Spinal cord (tissue), 10 donors: ENCODE measurements around the gene KLHL29. TPM values are rescaled to one million over a fixed set of nuclear protein-coding genes. Genes with fewer than 3 reads are reported as not detected.

Experiments
- DNase-seq, 6 donors: peaks; one replicate each; pipeline versions ENCODE4 v3.0.0 to v3.0.0-alpha.2; 2013 to 2015; ENCODE audit warnings: low spot score in 6 of 6, low read depth in 4 of 6
- H3K27ac ChIP-seq: one replicate; pipeline ENCODE4 v1.5.1; 2013; ENCODE audit warnings: low read depth, low read length, control low read depth
- H3K27me3 ChIP-seq: one replicate; pipeline ENCODE4 v1.6.1; 2013; ENCODE audit warnings: low read length; ENCODE audit not compliant: control insufficient read depth, insufficient read depth
- H3K36me3 ChIP-seq: one replicate; pipeline ENCODE4 v1.6.1; 2013; ENCODE audit warnings: low read length; ENCODE audit not compliant: control insufficient read depth, insufficient read depth
- H3K4me1 ChIP-seq: one replicate; pipeline ENCODE4 v1.6.1; 2013; ENCODE audit warnings: low read length; ENCODE audit not compliant: control insufficient read depth, insufficient read depth
- H3K4me3 ChIP-seq: one replicate; pipeline ENCODE4 v1.5.1; 2013; ENCODE audit warnings: low read depth, low read length, control low read depth
- H3K9me3 ChIP-seq: one replicate; pipeline ENCODE4 v1.6.1; 2013; ENCODE audit warnings: low read length; ENCODE audit not compliant: control insufficient read depth, insufficient read depth
- WGBS: methylation state at CpG from one replicate; pipeline ENCODE4 v1.1.5; 2013; ENCODE audit warnings: missing lambda C conversion rate; ENCODE audit not compliant: insufficient coverage; 5-methylcytosine and 5-hydroxymethylcytosine counted together
- polyA plus RNA-seq, 2 donors: library from polyadenylated mRNA; unstranded; fragments of 120-200 nt; gene quantifications; one replicate each; pipeline ENCODE4 v1.2.1, GENCODE V29; 2013; ENCODE audit not compliant: insufficient read length in 2 of 2
- total RNA-seq, 2 donors: library from RNA; depleted of rRNA in 1 of 2; stranded (reverse); fragments of 120-200 nt in 1 of 2; fragments of >200 nt in 1 of 2; gene quantifications; one replicate each; pipeline versions ENCODE4 v1.2.3 to v1.2.4, GENCODE V29; 2013 to 2014
- donor health status: healthy.

Gene KLHL29
- total and polyA plus RNA-seq, 4 donors = 8.7 to 19.4 (median 14.0) TPM

DNA sequence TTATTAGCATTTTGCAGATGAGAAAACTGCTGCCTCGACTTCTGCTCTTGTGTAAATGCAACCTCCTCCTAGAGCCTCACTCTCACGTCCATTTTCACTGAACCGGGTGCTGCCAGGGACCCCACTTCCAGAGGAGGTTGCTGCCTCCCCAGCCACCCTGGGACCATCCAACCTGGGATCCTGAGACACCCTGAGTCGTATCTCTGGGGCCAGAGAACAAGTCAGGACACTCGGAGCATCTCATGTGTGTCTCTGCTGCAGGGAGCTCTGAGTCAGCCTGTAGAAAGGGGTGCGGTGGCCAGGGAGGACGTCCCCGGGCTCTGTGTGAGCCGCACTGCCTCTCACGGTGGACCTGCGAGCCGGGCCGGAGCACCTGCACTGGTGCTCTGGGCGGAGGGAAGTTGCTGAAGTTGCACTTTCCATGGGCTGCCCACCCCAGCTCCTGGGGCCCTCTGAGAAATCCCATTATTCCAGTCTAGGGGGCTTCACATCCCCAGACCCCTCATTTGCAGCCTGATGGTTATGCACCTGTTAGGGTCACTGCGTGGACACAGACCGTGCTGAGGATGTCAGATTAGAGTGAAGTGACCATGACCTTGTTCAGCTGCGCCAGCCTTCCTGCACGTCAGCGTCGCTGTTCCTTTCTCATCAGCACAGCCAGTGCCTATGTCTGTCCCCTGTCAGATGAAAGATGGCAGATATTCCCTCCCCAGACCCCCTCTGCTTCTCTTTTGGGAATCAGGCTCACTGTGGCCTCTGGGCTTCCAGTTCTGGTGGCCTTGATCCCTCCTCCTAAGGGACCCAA is 230.4 kb downstream of the KLHL29 start:
- Histone ChIP-seq H3K9me3 (peaks cover 2% of the 10 kb centered on the region), H3K4me3 (no peak overlapping the region), H3K27ac (no peak overlapping the region), H3K27me3 (no peaks in the 10 kb centered on the region), H3K36me3 (peaks cover 3% of the 10 kb centered on the region), H3K4me1 (peaks cover 56% of the 10 kb centered on the region)
- DNase-seq = no peak
- 91% methylated on average over 17 of the region's 20 CpGs for WGBS

DNA sequence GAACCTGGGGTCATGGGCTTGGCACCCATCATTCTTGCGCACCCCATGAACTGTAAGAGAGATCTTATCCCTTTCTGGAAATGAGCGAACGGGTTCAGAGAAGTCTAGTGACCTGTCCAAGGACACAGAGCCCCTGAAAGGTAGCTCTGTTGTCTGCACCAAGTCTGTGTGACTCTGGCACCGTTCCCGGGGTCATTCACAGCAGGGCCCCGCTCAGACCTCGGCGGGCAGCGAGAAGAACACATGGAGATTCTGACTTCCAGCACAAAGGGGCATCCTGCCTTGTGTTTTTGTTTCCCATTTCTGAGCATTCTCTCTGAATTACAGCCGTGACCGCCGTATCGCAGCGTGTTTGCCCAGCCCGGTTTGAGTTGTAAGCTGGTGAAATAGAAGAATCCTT is 231.7 kb downstream of the KLHL29 start:
- DNase-seq = peak in 1 of 6 donors; percentile 34

DNA sequence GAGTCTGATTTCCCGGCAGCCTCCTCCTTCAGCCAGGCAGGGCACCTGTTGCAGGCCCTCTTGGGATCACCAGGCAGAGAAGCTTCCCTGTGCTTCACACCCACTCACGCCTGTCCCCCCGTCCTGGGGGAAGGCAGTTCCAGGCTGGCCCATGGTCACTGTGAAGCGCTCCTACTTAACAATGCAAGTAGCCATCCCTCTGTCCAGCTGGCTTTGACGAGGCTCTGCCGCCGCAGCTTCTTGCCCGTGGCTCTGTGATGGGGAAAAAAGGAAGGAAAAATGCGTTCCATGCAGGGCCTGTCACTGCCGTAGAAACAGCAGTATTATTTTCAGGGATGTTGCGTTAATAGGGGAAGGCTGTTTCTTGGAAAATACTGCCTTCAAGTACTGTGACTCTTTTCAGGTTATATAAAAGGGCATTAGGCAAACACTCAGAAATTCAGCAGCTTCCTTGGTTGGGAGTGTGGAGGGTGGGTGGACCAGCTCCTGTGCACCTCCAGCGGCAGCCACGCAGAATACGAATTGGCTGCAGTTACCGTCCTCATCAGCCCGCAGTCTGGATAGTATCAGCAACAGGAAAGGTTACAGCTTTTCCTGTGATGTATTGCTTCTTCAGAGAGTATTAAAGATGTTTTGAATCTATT is 232.3 kb downstream of the KLHL29 start:
- peaks cover 72% of the 10 kb centered on the region for H3K4me1 ChIP-seq

More for the DNA sequence above, 231.7 kb downstream of the KLHL29 start:
- Histone ChIP-seq H3K9me3 (peaks cover 2% of the 10 kb centered on the region), H3K36me3 (peaks cover 8% of the 10 kb centered on the region), H3K27ac (no peak overlapping the region), H3K4me1 (peaks cover 68% of the 10 kb centered on the region), H3K27me3 (no peaks in the 10 kb centered on the region), H3K4me3 (no peak overlapping the region)
- WGBS = 35% methylated on average over 9 of the region's 15 CpGs

DNA sequence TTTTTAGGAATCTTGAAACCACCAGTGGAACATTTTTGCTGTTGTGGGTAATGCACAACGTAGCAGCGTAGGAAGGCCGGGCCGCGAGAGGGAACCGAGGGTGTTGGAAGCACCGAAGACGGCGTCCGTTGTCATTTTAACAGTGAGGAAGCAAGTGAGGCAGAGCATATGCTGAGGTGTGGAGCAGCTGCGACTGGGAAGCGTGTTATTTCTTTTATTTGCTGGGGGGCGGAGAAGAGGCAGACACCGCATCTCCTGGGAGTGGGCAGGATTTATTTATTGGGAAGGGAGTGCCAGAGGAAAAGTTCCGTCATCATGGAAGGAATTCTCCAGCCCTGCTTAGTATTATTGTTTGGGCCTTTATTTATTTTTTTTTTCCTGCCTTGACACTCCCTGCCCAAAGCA is 232.8 kb downstream of the KLHL29 start:
- H3K4me3 ChIP-seq = no peak overlapping the region
- no peaks in the 10 kb centered on the region for H3K27me3 ChIP-seq
- H3K9me3 ChIP-seq = no peaks in the 10 kb centered on the region
- peak in 1 of 6 donors; percentile 64 for DNase-seq
- peaks cover 76% of the 10 kb centered on the region for H3K4me1 ChIP-seq
- peak overlapping the region; percentile 83 for H3K27ac ChIP-seq
- peaks cover 8% of the 10 kb centered on the region for H3K36me3 ChIP-seq
- WGBS = 53% methylated on average over 11 of the region's 15 CpGs

More for the DNA sequence above, 232.3 kb downstream of the KLHL29 start:
- Histone ChIP-seq H3K4me3 (no peak overlapping the region), H3K36me3 (peaks cover 8% of the 10 kb centered on the region), H3K9me3 (no peaks in the 10 kb centered on the region), H3K27ac (peak overlapping the region; percentile 83), H3K27me3 (no peaks in the 10 kb centered on the region)
- peak in 3 of 6 donors; percentile 54 to 94 (median 83) for DNase-seq
- WGBS = 10% methylated on average over 14 of the region's 16 CpGs

DNA sequence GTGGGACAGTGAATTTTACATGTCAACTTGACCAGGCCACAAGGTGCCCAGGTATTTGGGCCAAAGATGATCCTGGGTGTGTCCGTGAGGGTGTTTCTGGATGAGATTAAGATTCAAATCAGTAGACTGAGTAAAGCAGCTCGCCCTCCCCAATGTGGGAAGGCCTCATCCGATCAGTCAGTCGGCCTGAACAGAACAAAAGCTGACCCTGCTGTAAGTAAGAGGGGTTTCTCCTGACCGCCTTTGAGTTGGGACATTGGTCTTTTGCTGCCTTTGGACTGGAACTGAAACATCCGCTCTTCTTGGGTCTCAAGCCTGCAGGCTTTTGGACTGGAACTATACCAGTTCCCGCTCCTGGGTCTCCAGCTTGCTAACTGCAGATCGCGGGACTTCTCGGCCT is 233.3 kb downstream of the KLHL29 start:
- H3K36me3 ChIP-seq = peaks cover 8% of the 10 kb centered on the region
- H3K4me3 ChIP-seq = no peak overlapping the region
- H3K9me3 ChIP-seq = no peaks in the 10 kb centered on the region
- peaks cover 80% of the 10 kb centered on the region for H3K4me1 ChIP-seq
- no peaks in the 10 kb centered on the region for H3K27me3 ChIP-seq
- H3K27ac ChIP-seq = peak overlapping the region; percentile 83
- WGBS = 79% methylated on average over 4 of the region's 10 CpGs
- no peak for DNase-seq

DNA sequence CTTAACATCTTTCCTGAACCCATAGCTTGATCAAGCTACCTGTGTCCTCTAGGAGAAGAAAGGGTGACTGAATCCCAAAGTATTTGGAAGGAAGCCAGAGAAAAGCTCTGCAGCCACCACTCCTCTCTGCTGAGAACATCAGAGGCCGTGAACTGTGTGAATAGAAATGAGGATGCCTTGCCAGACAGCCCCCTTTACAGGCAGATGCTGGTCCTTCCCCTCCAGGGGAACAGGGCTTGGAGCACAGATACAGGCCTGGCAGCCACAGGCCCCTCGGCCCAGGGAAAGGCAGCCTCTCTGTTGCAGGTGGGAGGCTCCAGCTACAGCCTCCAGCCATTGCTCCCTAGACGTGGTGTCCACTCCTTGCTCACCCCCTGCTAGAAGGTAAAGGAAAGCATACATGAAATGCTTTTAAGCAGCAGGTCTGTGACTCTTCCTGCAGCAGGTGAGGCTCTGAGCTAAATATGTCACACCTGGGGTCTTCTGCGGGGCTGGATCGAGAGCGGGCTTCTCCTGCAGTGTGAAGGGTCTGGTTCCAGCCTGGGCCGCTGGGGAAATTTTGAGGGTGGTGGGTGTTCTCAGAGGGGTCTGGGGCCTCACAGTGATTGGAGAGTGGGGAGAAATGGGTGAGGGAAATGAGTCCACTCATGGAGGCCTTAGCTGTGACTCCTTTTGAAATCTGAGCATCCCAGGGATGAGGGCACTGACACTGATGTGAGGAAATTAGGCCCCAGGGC is 234.0 kb downstream of the KLHL29 start:
- Histone ChIP-seq H3K27ac (peak overlapping the region; percentile 83), H3K27me3 (no peaks in the 10 kb centered on the region), H3K36me3 (peaks cover 8% of the 10 kb centered on the region), H3K9me3 (no peaks in the 10 kb centered on the region), H3K4me3 (no peak overlapping the region), H3K4me1 (peaks cover 80% of the 10 kb centered on the region)
- 53% methylated on average over 4 of the region's 7 CpGs for WGBS
- peak in 2 of 6 donors; percentile 53 to 74 for DNase-seq

DNA sequence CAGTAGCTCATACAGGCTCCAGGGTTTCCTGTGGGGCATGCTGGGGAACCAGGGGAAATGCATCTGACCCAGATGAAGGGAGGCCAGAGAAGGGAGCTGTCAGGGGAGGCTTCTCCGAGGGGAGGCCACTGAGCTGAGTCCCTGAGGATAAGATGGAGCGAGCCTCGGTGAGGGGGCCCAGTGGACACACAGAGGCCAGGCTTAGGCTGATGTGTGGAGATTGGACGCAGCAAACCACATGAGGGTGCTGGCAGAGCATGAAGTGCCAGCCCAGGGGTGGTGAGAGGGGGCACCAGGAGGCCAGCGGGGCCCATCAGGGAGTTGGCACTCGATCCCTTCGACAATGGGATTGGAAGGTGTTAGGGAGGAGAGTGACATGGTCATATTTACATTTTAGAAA is 235.0 kb downstream of the KLHL29 start:
- no peak for DNase-seq
- Histone ChIP-seq H3K36me3 (peaks cover 8% of the 10 kb centered on the region), H3K4me1 (peaks cover 79% of the 10 kb centered on the region), H3K9me3 (no peaks in the 10 kb centered on the region), H3K27ac (no peak overlapping the region), H3K27me3 (no peaks in the 10 kb centered on the region), H3K4me3 (no peak overlapping the region)
- 92% methylated on average over 5 of the region's 7 CpGs for WGBS

DNA sequence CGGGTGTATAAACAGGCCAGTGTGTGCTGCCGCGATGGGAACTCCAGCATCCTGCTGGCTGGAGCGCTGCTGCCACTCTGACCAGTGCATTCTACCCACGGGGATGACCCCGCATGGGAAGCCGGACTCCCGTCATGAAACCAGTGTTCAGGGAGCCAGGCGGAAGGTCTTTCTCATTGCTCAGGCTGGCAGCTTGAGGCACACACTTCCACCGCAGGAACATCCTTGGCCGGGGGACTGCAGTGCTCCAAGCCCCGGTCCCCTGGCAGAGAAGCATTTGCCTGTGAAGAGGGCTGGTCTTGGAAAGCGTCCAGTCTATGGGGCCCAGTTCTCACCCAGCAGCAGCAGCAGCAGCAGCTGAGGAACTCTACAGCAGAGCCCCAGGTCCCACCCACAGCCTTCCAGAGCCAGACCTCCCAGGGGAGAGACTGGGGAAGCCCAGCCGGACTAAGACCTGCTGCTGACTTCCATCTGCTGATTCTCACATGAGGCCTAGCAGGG is 235.9 kb downstream of the KLHL29 start:
- no peaks in the 10 kb centered on the region for H3K9me3 ChIP-seq
- DNase-seq = peak in 2 of 6 donors; percentile 80 to 85
- H3K4me1 ChIP-seq = peaks cover 73% of the 10 kb centered on the region
- peak overlapping the region; percentile 40 for H3K27ac ChIP-seq
- peaks cover 8% of the 10 kb centered on the region for H3K36me3 ChIP-seq
- H3K4me3 ChIP-seq = no peak overlapping the region
- no peaks in the 10 kb centered on the region for H3K27me3 ChIP-seq
- WGBS = 39% methylated on average over 14 of the region's 14 CpGs

DNA sequence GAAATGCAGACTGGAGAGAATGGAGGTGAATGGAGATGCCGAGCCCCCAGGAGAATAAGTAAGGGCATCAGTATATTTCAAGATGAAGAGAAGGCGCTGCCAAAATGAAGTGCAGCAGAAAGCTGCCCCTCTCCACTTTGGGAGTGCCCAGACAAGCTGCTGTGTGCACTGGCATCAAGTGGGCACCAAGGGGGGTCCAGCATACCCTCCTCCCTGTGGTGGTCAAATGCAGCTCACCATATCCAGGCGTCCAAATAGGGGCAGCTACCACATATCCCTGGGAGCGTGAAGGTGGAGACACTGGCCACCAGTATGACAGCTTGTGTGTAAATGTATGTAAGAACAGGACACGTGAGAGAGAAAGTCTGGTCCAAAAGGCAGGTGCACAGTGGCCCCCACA is 236.6 kb downstream of the KLHL29 start:
- Histone ChIP-seq H3K4me1 (peaks cover 75% of the 10 kb centered on the region), H3K27me3 (no peaks in the 10 kb centered on the region)
- WGBS = 84% methylated on average over 4 of the region's 5 CpGs

More for the DNA sequence above, 236.6 kb downstream of the KLHL29 start:
- DNase-seq = no peak
- peaks cover 10% of the 10 kb centered on the region for H3K36me3 ChIP-seq
- H3K9me3 ChIP-seq = no peaks in the 10 kb centered on the region
- no peak overlapping the region for H3K27ac ChIP-seq
- no peak overlapping the region for H3K4me3 ChIP-seq
